Germinal center (tissue), 1 donor: ENCODE results near the gene MPZL2.

Source experiments
- DNase-seq: peaks from one replicate; pipeline ENCODE4 v3.0.0; 2012; ENCODE audit warnings: mixed read lengths, low spot score

The MPZL2 gene

GRCh38 chr11:118243161-118243560, 20.9 kb downstream of the MPZL2 start:
- DNase-seq = no peak

DNA sequence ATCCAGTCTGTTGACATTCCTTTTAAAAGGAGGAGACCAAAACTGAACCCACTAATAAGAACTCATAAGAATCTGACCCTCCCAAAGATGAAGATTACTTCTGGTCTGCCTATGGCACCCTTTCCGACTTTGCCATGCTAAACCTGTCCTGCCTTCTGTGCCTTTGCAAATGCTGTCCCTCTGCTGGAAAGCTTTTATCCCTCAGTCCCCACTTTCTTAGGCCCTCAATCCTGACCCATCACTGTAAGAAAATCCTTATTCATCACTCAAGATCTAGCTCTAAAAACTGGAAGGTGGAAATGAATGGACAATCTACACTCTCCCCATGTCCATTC, 22.4 kb downstream of the MPZL2 start:
- no peak for DNase-seq

DNA sequence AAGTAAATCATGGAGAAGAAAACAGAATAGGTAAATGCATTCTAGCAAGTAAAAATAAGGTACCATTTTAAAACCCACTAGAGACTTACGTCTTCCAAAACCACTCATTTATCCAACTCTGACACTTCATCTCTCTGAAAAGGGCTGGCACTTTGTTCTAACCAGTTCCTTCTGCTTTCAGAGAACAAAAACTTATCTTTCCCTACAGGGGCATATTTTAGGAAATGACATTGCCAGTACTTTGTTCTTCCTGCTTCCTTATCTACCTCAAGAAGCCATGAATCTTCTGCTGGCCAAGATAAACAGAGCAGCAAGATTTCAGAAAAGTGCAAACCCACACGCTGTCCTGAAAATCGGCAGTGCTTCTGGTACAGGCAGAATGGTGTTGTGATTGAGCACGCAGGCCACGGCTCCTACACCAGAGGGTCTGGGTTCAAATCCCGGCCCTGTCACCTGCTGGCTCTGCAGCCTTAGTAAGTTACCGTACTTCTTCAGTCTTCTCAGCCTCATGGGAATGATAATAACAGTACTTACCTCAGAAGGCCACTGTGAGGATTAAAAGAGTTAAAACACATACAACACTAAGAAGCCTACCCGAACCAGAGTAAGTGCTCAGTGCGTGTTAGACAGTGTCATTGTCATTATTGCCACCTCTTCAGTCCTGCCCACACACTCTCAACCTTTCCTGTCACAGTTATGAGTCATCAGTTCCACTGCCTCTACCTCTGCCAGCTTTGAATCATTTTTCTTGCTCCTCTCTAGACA, 22.9 kb downstream of the MPZL2 start:
- no peak for DNase-seq

- no peak for DNase-seq
Measured at GRCh38 chr11:118239509-118240205, 24.4 kb downstream of the MPZL2 start.

DNA sequence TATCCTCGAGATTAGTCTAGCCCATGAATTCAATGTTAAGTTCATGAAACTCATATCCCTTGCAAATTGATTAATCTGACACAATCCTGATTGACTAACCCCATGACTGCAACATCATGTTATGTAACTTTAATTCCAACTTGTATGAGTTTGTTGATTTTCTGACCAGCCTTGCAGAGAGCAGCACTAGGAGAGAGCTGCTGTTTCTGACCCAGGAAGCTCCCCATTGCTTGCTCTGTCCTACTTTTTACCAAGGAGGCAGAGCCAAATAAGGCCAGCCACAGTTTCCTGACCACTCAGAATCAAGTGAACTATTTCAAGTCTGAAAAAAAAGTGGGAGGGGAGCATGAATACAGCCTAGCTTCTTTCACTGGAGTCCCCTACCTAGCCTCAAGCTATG, 25.2 kb downstream of the MPZL2 start:
- no peak for DNase-seq

DNA sequence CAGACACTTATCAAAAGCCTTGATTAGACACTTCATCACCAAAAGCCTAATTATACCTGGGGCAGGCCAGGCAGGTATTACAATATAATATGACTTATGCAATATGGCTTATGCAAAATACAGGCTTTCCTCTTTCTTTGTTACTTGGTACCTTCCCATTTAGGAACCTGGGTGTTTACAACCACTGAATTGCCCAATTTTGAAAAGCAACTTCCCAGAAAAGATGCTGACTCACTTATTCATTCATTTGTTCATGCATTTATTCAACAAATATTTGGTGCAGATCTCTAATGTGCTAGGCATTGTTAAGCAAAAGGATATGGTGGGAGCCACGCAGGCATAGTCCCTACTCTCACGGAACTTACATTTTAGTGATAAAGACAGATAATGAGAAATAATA, 25.7 kb downstream of the MPZL2 start:
- no peak for DNase-seq

- no peak for DNase-seq
Measured at GRCh38 chr11:118236170-118236569, 27.9 kb downstream of the MPZL2 start.

- DNase-seq = no peak
Measured at GRCh38 chr11:118234833-118235232, 29.3 kb downstream of the MPZL2 start.

DNA sequence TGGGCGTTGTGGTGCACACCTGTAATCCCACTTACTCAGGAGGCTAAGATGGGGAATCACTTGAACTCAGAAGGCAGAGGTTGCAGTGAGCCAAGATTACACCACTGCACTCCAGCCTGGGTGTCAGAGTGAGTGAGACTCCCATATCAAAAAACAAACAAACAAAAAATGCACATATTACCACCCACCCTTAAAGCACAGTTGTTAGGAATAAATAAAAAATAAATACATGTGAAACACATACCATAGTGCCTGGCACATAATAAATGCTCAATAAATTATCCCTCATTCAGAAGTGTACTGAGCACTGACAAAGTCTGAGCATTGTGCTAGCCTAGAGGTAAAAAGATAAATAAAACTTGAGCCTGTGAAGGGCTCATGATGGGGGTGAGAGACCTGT, 30.2 kb downstream of the MPZL2 start:
- DNase-seq = no peak

- DNase-seq = no peak
Measured at GRCh38 chr11:118233377-118233776, 30.7 kb downstream of the MPZL2 start.

DNA sequence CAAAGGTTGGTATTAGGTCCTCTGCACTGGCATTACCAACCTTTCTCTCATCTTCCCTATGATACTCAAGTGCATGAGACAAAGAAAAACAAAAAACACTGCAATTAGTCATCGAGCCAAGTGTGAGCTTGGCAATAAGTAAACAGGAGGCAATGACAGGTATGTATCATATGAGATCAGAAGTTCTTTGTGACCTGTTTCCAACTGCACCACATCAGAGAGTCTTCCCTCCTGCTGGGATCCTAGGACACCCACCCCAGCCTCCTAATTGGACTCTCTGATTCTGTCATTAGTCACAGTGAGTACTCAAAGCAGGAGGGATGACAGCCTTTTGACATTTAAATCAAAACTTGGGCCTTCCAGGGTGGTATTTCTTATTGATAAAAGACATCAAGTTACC, 31.4 kb downstream of the MPZL2 start:
- no peak for DNase-seq

GRCh38 chr11:118231461-118231860, 32.6 kb downstream of the MPZL2 start:
- no peak for DNase-seq

DNA sequence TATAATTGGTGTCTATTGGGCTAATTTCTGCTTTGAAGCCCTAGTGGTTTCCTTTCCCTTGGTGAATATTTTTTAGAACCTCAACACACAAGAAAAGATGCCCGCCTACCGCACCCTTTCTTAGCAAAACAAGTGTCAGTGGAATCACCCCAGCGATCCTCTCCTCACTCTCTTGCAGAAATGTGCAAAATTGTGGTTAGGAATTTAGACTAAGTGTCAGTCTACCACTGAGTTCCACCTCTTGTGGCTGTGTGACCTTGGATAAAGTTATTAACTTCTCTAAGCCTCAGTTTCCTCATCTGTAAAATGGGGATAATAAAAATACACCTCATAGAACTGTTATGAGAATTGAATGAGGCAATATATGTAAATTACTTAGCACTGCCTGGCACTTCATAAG, 34.0 kb downstream of the MPZL2 start:
- DNase-seq = no peak

DNA sequence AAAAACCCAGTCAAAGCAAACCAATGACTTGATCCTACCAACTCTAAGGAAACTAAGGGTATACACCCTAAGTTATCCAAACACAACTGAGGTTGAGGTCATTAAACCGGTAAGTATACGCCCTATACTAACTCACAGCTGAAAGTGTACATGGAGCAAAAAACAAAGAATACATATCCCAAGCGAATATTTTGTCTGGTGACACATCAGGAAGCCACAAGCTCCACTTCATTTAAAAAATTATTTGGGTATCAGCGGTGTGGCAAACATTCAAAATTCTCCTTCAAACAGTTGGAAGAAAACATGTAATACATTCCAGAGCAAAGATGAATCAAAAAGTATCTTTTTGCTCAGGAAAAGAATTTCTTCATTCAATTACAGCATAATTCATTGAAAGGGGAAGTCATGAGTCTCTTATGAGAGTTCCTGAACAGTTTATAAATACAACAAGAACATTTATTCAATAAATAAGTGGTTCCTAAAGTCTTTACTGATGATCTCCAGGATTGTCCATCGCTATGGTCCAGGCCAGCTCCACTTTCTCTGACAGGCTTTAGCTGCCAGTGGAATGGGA, 34.7 kb downstream of the MPZL2 start:
- DNase-seq = no peak

GRCh38 chr11:118227865-118228785, 36.0 kb downstream of the MPZL2 start:
- DNase-seq = peak; percentile 41

- no peak for DNase-seq
Measured at GRCh38 chr11:118226781-118227180, 37.3 kb downstream of the MPZL2 start.

DNA sequence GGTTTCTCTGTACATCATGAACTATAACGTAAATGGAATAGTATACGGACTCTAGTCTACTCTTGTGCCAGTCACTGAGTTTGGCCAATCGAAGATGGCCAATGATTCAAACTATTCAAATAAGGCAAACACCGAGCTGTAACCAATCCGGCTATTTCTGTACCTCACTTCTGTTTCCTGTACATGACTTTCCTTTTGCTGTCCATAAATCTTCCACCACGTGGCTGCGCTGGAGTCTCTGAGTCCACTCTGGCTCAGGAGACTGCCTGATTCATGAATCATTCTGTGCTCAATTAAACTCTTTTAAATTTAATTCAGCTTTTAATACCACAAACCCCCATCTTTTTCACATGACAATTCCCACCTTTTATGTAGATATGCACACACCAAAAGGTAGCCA, 37.8 kb downstream of the MPZL2 start:
- DNase-seq = no peak

DNA sequence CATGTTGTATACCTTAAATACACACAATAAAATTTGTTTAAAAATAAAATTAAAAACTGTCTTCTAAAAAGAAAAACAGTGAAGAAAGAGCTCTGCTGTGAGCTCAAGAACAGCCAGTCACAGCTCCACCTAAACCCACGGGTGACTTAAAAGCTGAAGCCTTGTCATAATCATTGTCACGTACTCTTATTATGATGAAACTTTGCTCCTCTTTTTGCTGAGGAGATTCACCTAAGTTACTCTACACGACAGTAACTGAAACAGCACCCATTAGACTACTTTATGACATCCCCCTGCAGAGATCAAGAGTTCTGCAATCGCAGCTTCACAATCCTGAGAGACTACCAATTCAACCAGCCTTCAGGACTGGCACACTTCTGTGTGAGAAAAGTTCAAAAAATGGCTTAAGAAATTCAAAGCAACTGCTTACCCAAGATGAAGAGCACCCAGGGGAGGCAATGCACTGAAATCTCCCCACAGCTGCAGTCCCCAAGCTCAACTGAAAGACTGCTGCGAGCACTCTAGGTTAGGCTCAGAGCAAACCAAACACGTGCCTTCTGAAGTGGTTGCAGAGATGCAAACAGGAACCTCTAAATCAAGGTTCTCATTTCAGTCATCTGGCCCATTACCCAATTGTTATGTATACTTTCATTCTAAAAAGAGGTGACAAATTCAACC, 39.4 kb downstream of the MPZL2 start, which contains the start of gene JAML:
Gene JAML, minus strand, starts transcription at position 501 of the 678 bp plus-strand sequence. CDS start 10,145 bp downstream, outside the sequence.
- peak; percentile 46 for DNase-seq

DNA sequence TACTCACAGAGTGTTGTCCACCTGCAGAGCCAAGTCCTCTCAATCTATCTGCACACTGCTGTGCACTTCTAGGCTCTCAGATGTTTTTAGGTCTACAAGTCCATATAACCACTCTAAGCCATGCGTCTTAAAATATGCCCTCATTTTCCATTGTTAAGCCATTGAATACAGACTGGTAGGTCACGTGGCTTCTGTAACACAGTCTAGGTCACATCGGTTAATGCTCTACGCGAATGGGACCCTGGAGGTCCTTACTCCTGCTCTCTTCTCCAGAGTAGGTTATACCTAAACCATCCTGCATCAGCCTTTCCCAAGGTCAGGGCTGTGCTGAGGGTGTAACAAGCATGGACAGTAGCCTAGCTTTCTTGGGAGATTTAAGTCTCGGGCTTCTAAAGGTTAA, 40.1 kb downstream of the MPZL2 start:
- DNase-seq = no peak

DNA sequence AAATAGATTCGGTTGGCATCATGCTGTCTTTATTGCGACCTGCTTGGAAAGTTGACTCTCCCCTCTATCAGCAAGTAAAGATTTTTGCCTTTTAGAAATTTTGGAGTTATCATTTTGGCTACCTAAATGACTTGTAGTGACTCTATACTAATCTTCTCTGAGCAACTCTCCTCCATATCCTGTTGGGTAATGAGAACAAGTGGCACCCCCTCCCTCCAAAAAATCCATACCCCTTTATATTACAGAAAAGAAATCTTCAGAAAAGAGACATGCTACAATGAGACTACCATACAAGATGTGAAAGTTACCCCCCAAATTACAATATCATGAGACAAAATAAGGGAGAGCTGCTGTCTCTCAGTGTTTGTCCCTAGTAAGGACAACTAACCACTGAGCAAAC, 40.5 kb downstream of the MPZL2 start:
- no peak for DNase-seq

- no peak for DNase-seq
Measured at GRCh38 chr11:118222437-118222836, 41.7 kb downstream of the MPZL2 start.

- DNase-seq = no peak
Measured at GRCh38 chr11:118221419-118221818, 42.7 kb downstream of the MPZL2 start.
